HCT116 (cell line): ENCODE measurements around the gene ZBTB47. TPM values are rescaled to one million over a fixed set of nuclear protein-coding genes. Genes with fewer than 3 reads are reported as not detected.

Experiments
- ATAC-seq: fragments of 200-7000 bp; cut with Tn5 transposase; 2 replicates; pipeline ENCODE4 v1.9.1; 2020; ENCODE audit warnings: mild to moderate bottlenecking, moderate library complexity
- BruUV-seq: library from RNA; stranded (reverse); fragments of 400-500 nt; replicated peaks from 2 replicates; lab custom pipeline; 2021; lab: Mats Ljungman, UMichigan
- CTCF ChIA-PET: fragments of 300-600 bp; sonication (Branson Sonifier 250); formaldehyde crosslinking; loops from one replicate; lab custom pipeline; 2021; ENCODE audit warnings: antibody characterized with exemption; lab: Charles Lee
- POLR2A ChIA-PET: fragments of 300-600, 350-600 bp; sonication (Branson Sonifier 250); formaldehyde crosslinking; loops from one replicate; lab custom pipeline; 2021; ENCODE audit warnings: antibody characterized with exemption; lab: Charles Lee
- RAD21 ChIA-PET, 2 experiments: fragments of 300-600 bp; sonication (Branson Sonifier 250); formaldehyde crosslinking; loops; one replicate each; lab custom pipeline; 2023; ENCODE audit warnings: low total read pairs in 2 of 2; ENCODE audit not compliant: uncharacterized antibody in 2 of 2, unreplicated experiment in 2 of 2, low non-redundant PET in 1 of 2; lab: Charles Lee
- DNase-seq: peaks from one replicate; pipeline ENCODE4 v3.0.0-alpha.2; 2010; ENCODE audit warnings: low read depth, low spot score
- H2AFZ ChIP-seq: fragments of 200-600 bp; shearing (Covaris generic), sonication (generic); 2 replicates; pipeline ENCODE4 v1.6.1; 2017; ENCODE audit warnings: low read depth, mixed run types, mixed read lengths, antibody characterized with exemption, low read length; ENCODE audit not compliant: poor library complexity, severe bottlenecking
- H3K27ac ChIP-seq: 2 replicates; pipeline ENCODE4 v1.5.1; 2012; ENCODE audit warnings: low read depth, low read length
- H3K27me3 ChIP-seq: fragments of 200-600 bp; sonication (generic); 2 replicates; pipeline ENCODE4 v1.6.1; 2016; ENCODE audit warnings: mixed run types, low read length, mixed read lengths; ENCODE audit not compliant: insufficient read depth
- H3K36me3 ChIP-seq, 2 experiments: fragments of 200-500 bp in 1 of 2; fragments of 200-600 bp in 1 of 2; sonication (Bioruptor generic) in 1 of 2; sonication (generic) in 1 of 2; 2 replicates each; pipeline versions ENCODE4 v1.5.1 to v1.6.1; 2014 to 2016; ENCODE audit warnings: low read length in 2 of 2, inconsistent platforms in 1 of 2, mixed read lengths in 1 of 2, mixed run types in 1 of 2; ENCODE audit not compliant: insufficient read depth in 2 of 2, control insufficient read depth in 1 of 2
- H3K4me1 ChIP-seq, 2 experiments: fragments of 200-600 bp in 1 of 2; sonication (generic) in 1 of 2; 2 replicates each; pipeline versions ENCODE4 v1.5.1 to v1.6.1; 2012 to 2017; ENCODE audit warnings: low read length in 2 of 2, inconsistent platforms in 1 of 2, mild to moderate bottlenecking in 1 of 2, mixed read lengths in 1 of 2, mixed run types in 1 of 2, moderate library complexity in 1 of 2; ENCODE audit not compliant: insufficient read depth in 2 of 2, control insufficient read depth in 1 of 2
- H3K4me2 ChIP-seq: fragments of 200-600 bp; sonication (generic); 2 replicates; pipeline ENCODE4 v1.6.1; 2017; ENCODE audit warnings: mixed run types, low read length, mixed read lengths
- H3K4me3 ChIP-seq, 2 experiments: fragments of 200-600 bp in 1 of 2; sonication (generic) in 1 of 2; replicated peaks in 1 of 2; 2 replicates each; pipeline ENCODE4 v1.5.1; 2011 to 2016; ENCODE audit warnings: low read length in 2 of 2, control low read depth in 1 of 2, low read depth in 1 of 2, mild to moderate bottlenecking in 1 of 2, mixed read lengths in 1 of 2, mixed run types in 1 of 2
- H3K79me2 ChIP-seq: fragments of 200-600 bp; sonication (generic); 2 replicates; pipeline ENCODE4 v1.6.1; 2017; ENCODE audit warnings: mild to moderate bottlenecking, mixed run types, low read length, moderate library complexity, mixed read lengths; ENCODE audit not compliant: insufficient read depth
- H3K9ac ChIP-seq: fragments of 200-600 bp; sonication (generic); 2 replicates; pipeline ENCODE4 v1.6.1; 2016; ENCODE audit warnings: low read length, mixed read lengths
- H3K9me2 ChIP-seq: fragments of 200-600 bp; sonication (generic), shearing (Covaris generic); 2 replicates; pipeline ENCODE4 v1.6.1; 2017; ENCODE audit warnings: mixed run types, mild to moderate bottlenecking, moderate library complexity; ENCODE audit not compliant: insufficient read depth
- H3K9me3 ChIP-seq, 2 experiments: fragments of 200-500 bp in 1 of 2; fragments of 200-600 bp in 1 of 2; sonication (Bioruptor generic) in 1 of 2; sonication (generic) in 1 of 2; 2 replicates each; pipeline ENCODE4 v1.6.1; 2014 to 2017; ENCODE audit warnings: low read length in 2 of 2, mixed read lengths in 2 of 2, inconsistent platforms in 1 of 2, low read depth in 1 of 2, mild to moderate bottlenecking in 1 of 2, mixed run types in 1 of 2, moderate library complexity in 1 of 2; ENCODE audit not compliant: control insufficient read depth in 1 of 2, insufficient read depth in 1 of 2
- H4K20me1 ChIP-seq: fragments of 200-600 bp; sonication (generic), shearing (Covaris generic); 2 replicates; pipeline ENCODE4 v1.6.1; 2017; ENCODE audit warnings: mixed run types, mild to moderate bottlenecking, moderate library complexity; ENCODE audit not compliant: insufficient read depth
- CBX3 ChIP-seq: IDR thresholded peaks from 2 replicates; pipeline ENCODE4 v1.6.1; 2012; ENCODE audit warnings: low read depth
- CEBPB ChIP-seq: IDR thresholded peaks from 2 replicates; pipeline ENCODE4 v1.6.1; 2012; ENCODE audit warnings: low read depth
- EZH2phosphoT487 ChIP-seq: fragments of 200-600 bp; IDR thresholded peaks from 2 replicates; pipeline ENCODE4 v1.6.1; 2018; ENCODE audit warnings: antibody characterized with exemption, borderline replicate concordance
- RAD21 ChIP-seq: IDR thresholded peaks from 2 replicates; pipeline ENCODE4 v1.6.1; 2012; ENCODE audit warnings: low read depth, mild to moderate bottlenecking
- SIN3A ChIP-seq: IDR thresholded peaks from 2 replicates; pipeline ENCODE4 v1.6.1; 2012; ENCODE audit warnings: low read depth
- SP1 ChIP-seq: IDR thresholded peaks from 2 replicates; pipeline ENCODE4 v1.6.1; 2012; ENCODE audit warnings: low read depth
- TCF7L2 ChIP-seq: IDR thresholded peaks from 2 replicates; pipeline ENCODE4 v1.7.0; 2011; ENCODE audit warnings: borderline replicate concordance, inconsistent platforms; ENCODE audit not compliant: insufficient read depth, insufficient read length; ENCODE audit errors: extremely low read depth
- intact Hi-C: fragments of 100-400 bp; cut with micrococcal nuclease; formaldehyde crosslinking; loops from 2 replicates; pipeline ENCODE4 v1.10.0; 2022
- total RNA-seq: library from RNA; stranded (reverse); gene quantifications from one replicate; pipeline ENCODE4 v1.2.1, GENCODE V29; 2021; ENCODE audit not compliant: unreplicated experiment

ZBTB47 gene
- total RNA-seq, 1 experiment from 2014 or later = 6.3 TPM

DNA sequence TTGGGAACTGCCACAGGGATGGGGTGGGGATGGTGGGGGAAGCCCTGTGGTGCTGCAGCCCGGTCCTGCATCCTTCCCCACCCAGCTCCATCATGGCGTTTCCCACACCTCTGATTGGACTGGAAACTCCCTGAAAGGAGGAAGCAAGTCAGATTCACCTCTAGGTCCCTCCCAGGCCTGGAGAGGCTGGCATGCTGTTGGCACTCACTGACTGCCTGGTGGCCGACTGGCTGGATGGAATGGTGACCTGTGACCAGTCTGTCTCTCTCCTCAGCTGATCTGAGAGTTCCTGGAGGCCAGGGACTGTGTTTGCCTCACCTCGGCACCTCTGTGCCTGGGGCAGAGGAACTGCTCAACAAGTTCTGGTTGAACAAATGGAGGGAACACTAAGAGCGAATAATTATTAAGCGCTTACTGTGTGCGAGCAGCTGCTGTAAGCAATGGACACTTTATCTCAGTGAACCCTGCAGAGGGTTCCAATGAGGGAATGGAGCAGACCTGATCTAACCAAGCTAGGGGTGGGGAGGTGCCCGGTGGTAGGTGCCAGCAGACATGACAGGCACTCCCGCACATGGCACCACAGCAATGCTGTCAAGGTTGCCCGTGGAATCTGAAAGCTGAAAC lies 52.6 kb downstream of the ZBTB47 start:
- no peak overlapping the region for H3K27ac ChIP-seq
- H3K4me1 ChIP-seq = no peaks in the 10 kb centered on the region
- H4K20me1 ChIP-seq = no peaks in the 10 kb centered on the region
- ChIA-PET POLR2A (no interaction called here), CTCF (no interaction called here), RAD21 (interaction anchor here in 1 of 2 experiments (0.6 kb wide), 1 partner anchor 166 kb away, joined by 3 read pairs; no protein-coding TSS in a partner anchor)
- intact Hi-C loops = no loop called here
- H3K9ac ChIP-seq = no peak overlapping the region
- H3K4me3 ChIP-seq = no peak overlapping the region
- ATAC-seq = no peak
- BruUV-seq = no TSS peak
- TF ChIP-seq CEBPB (no peak), EZH2phosphoT487 (no peak), SP1 (no peak), SIN3A (no peak), CBX3 (no peak)
- H3K27me3 ChIP-seq = no peaks in the 10 kb centered on the region
- no peaks in the 10 kb centered on the region for H3K79me2 ChIP-seq
- DNase-seq = no peak
- H2AFZ ChIP-seq = no peak overlapping the region
- H3K9me2 ChIP-seq = no peaks in the 10 kb centered on the region
- no peaks in the 10 kb centered on the region for H3K36me3 ChIP-seq
- H3K4me2 ChIP-seq = no peak overlapping the region
- H3K9me3 ChIP-seq = no peaks in the 10 kb centered on the region

- H3K79me2 ChIP-seq = no peaks in the 10 kb centered on the region
- H3K9me2 ChIP-seq = no peaks in the 10 kb centered on the region
- no peaks in the 10 kb centered on the region for H3K9me3 ChIP-seq
- ChIA-PET CTCF (no interaction called here), POLR2A (no interaction called here), RAD21 (interaction anchor here in 1 of 2 experiments (0.6 kb wide), 1 partner anchor 165 kb away, joined by 3 read pairs; no protein-coding TSS in a partner anchor)
- ATAC-seq (no peak), DNase-seq (no peak)
- no TSS peak for BruUV-seq
- no peaks in the 10 kb centered on the region for H3K36me3 ChIP-seq
- H3K4me3 ChIP-seq = no peak overlapping the region
- no peak overlapping the region for H3K4me2 ChIP-seq
- H3K9ac ChIP-seq = no peak overlapping the region
- H3K4me1 ChIP-seq = no peaks in the 10 kb centered on the region
- H3K27ac ChIP-seq = no peak overlapping the region
- intact Hi-C loops = no loop called here
- no peak for TF ChIP-seq RAD21
- TF ChIP-seq TCF7L2 = no peak
- H2AFZ ChIP-seq = no peak overlapping the region
- H4K20me1 ChIP-seq = no peaks in the 10 kb centered on the region
- H3K27me3 ChIP-seq = no peaks in the 10 kb centered on the region
These were observed 53.5 kb downstream of the ZBTB47 start for GRCh38 chr3:42706721-42707619.
